HG03135 (cell line): ENCODE results near the gene METAP1D.
"Not testable (repeated sequence)": the region's sequence is repeated elsewhere in the genome, so short reads cannot be mapped to it uniquely, and the experiment has no call there.

Experiments
- ATAC-seq: cut with Tn5 transposase; IDR thresholded peaks from one replicate; pipeline ENCODE4 v1.9.1; 2021; ENCODE audit warnings: mild to moderate bottlenecking, moderate library complexity; ENCODE audit not compliant: unreplicated experiment

The METAP1D gene

GRCh38 chr2:171996021-171996420 lies 3.7 kb upstream of the METAP1D start:
- no peak for ATAC-seq

- ATAC-seq, result not testable (repeated sequence)
Observed at GRCh38 chr2:171997031-171997430, 2.7 kb upstream of the METAP1D start.

GRCh38 chr2:171999161-171999560 lies 592 bp upstream of the METAP1D start:
- ATAC-seq, result peak; percentile 5

- no peak for ATAC-seq
Observed at GRCh38 chr2:172000696-172001361, 1.1 kb downstream of the METAP1D start.

- ATAC-seq, result no peak
Observed at GRCh38 chr2:172007372-172007771, 7.6 kb downstream of the METAP1D start.

- ATAC-seq, result no peak
Observed at GRCh38 chr2:172009823-172010222, 10.1 kb downstream of the METAP1D start.

- ATAC-seq, result no peak
Observed at GRCh38 chr2:172011812-172012575, 12.2 kb downstream of the METAP1D start.

- ATAC-seq, result no peak
Observed at GRCh38 chr2:172012677-172013391, 13.1 kb downstream of the METAP1D start.

- no peak for ATAC-seq
Observed at GRCh38 chr2:172013396-172013795, 13.6 kb downstream of the METAP1D start.

GRCh38 chr2:172021074-172021931 lies 21.6 kb downstream of the METAP1D start:
- no peak for ATAC-seq

- no peak for ATAC-seq
Observed at GRCh38 chr2:172021955-172022354, 22.2 kb downstream of the METAP1D start.

GRCh38 chr2:172031536-172031935 lies 31.8 kb downstream of the METAP1D start:
- no peak for ATAC-seq

GRCh38 chr2:172038121-172038520 lies 38.4 kb downstream of the METAP1D start:
- no peak for ATAC-seq

- ATAC-seq, result no peak
Observed at GRCh38 chr2:172038604-172039003, 38.9 kb downstream of the METAP1D start.

GRCh38 chr2:172039011-172039704 lies 39.4 kb downstream of the METAP1D start:
- ATAC-seq, result no peak

GRCh38 chr2:172040311-172040710 lies 40.6 kb downstream of the METAP1D start:
- no peak for ATAC-seq

- ATAC-seq, result no peak
Observed at GRCh38 chr2:172046080-172046678, 46.4 kb downstream of the METAP1D start.

GRCh38 chr2:172046866-172047565 lies 47.3 kb downstream of the METAP1D start:
- no peak for ATAC-seq
